Stimulated activated naive CD4-positive, alpha-beta T cell (primary cell): ENCODE data around the gene LMX1B.

Experiments
- DNase-seq, 6 experiments: peaks; one replicate each; lab custom pipeline; 2025; lab: John Stamatoyannopoulos, UW

Gene LMX1B

GRCh38 chr9:126604059-126605055 is 9.4 kb upstream of the LMX1B start:
- no peak for DNase-seq

- no peak for DNase-seq
These were observed 7.8 kb upstream of the LMX1B start for GRCh38 chr9:126605792-126606482.

- DNase-seq, result no peak
These were observed 7.3 kb upstream of the LMX1B start for GRCh38 chr9:126606483-126606870.

- DNase-seq, result no peak
These were observed 6.6 kb upstream of the LMX1B start for GRCh38 chr9:126607086-126607485.

- no peak for DNase-seq
These were observed 6.0 kb upstream of the LMX1B start for GRCh38 chr9:126607731-126608130.

- DNase-seq, result no peak
These were observed 5.2 kb upstream of the LMX1B start for GRCh38 chr9:126608551-126608950.

- DNase-seq, result no peak
These were observed 4.5 kb upstream of the LMX1B start for GRCh38 chr9:126609191-126609590.

- DNase-seq, result no peak
These were observed 3.9 kb upstream of the LMX1B start for GRCh38 chr9:126609711-126610388.

GRCh38 chr9:126611193-126611591 is 2.5 kb upstream of the LMX1B start:
- no peak for DNase-seq

- DNase-seq, result peak; percentile 33 to 49 (median 40)
These were observed 2.0 kb upstream of the LMX1B start for GRCh38 chr9:126611592-126612325.

- no peak for DNase-seq
These were observed 1.4 kb upstream of the LMX1B start for GRCh38 chr9:126612326-126612812.

- no peak for DNase-seq
These were observed 701 bp upstream of the LMX1B start for GRCh38 chr9:126612813-126613641.

GRCh38 chr9:126614088-126614454 is 343 bp downstream of the LMX1B start:
- DNase-seq, result no peak

GRCh38 chr9:126614455-126615244 is 922 bp downstream of the LMX1B start:
- DNase-seq, result no peak

- no peak for DNase-seq
These were observed 1.6 kb downstream of the LMX1B start for GRCh38 chr9:126615245-126615790.

- no peak for DNase-seq
These were observed 2.2 kb downstream of the LMX1B start for GRCh38 chr9:126615791-126616447.

GRCh38 chr9:126616521-126616976 is 2.8 kb downstream of the LMX1B start:
- no peak for DNase-seq

- no peak for DNase-seq
These were observed 3.5 kb downstream of the LMX1B start for GRCh38 chr9:126617003-126617822.
